SK-N-SH (cell line): ENCODE data around the gene JMJD4.

Source experiments
- CHD2 ChIP-seq: fragments of 150-350 bp; IDR thresholded peaks from 2 replicates; pipeline ENCODE4 v1.6.1; 2018; ENCODE audit warnings: low read length; ENCODE audit not compliant: partially characterized antibody
- CTCF ChIP-seq: fragments of 200-600 bp; sonication (generic); IDR thresholded peaks from 2 replicates; pipeline ENCODE4 v1.6.1; 2017; ENCODE audit warnings: antibody characterized with exemption, mild to moderate bottlenecking, moderate library complexity
- NFIC ChIP-seq: IDR thresholded peaks from 2 replicates; pipeline ENCODE4 v1.4.0; 2012; ENCODE audit warnings: borderline replicate concordance
- POLR2AphosphoS5 ChIP-seq: IDR thresholded peaks from 2 replicates; pipeline ENCODE4 v1.6.1; 2012; ENCODE audit warnings: low read depth, low read length
- TAF1 ChIP-seq: IDR thresholded peaks from 2 replicates; pipeline ENCODE4 v1.6.1; 2012; ENCODE audit warnings: low read depth, mild to moderate bottlenecking, low read length, moderate library complexity, borderline replicate concordance
- TCF12 ChIP-seq: IDR thresholded peaks from 2 replicates; pipeline ENCODE4 v1.4.0; 2012
- USF2 ChIP-seq: fragments of 150-350 bp; IDR thresholded peaks from 2 replicates; pipeline ENCODE4 v1.6.1; 2017; ENCODE audit warnings: antibody characterized with exemption, low read length, low read depth, borderline replicate concordance
- YY1 ChIP-seq: IDR thresholded peaks from 2 replicates; pipeline ENCODE4 v1.4.0; 2012; ENCODE audit warnings: low read depth, mild to moderate bottlenecking
- TF ChIP-seq, protein P1 (sequence below): fragments of 150-350 bp; IDR thresholded peaks from 2 replicates; pipeline ENCODE4 v1.6.1; 2016; ENCODE audit warnings: mild to moderate bottlenecking, low read depth, low read length
- TF ChIP-seq, protein P2 (sequence below): IDR thresholded peaks from 2 replicates; pipeline ENCODE4 v1.4.0; 2012; ENCODE audit warnings: low read depth

DNA sequence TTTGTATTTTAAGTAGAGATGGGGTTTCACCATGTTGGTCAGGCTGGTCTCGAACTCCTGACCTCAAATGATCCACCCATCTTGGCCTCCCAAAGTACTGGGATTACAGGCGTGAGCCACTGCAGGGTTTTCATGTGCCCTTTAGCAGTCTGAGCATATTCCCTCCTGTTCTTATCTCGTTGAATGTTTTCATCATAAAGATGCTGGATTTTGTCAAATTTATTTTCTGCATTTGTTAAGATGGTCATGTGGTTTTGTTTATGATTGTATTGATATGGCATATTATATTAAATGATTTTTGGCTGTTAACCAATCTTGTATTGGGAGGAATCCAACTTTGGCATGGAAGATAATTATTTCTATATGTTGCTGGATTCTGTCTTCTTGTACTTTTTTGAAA, 8.8 kb downstream of the JMJD4 start:
- TF ChIP-seq CHD2 (peak; percentile 44), CTCF (no peak), TCF12 (no peak), USF2 (no peak), NFIC (0 out of 2 replicates have a peak, but pooled peaks have one; percentile 4), YY1 (no peak), POLR2AphosphoS5 (no peak), TAF1 (no peak)
- TF ChIP-seq, protein P1, sequence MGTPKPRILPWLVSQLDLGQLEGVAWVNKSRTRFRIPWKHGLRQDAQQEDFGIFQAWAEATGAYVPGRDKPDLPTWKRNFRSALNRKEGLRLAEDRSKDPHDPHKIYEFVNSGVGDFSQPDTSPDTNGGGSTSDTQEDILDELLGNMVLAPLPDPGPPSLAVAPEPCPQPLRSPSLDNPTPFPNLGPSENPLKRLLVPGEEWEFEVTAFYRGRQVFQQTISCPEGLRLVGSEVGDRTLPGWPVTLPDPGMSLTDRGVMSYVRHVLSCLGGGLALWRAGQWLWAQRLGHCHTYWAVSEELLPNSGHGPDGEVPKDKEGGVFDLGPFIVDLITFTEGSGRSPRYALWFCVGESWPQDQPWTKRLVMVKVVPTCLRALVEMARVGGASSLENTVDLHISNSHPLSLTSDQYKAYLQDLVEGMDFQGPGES = no peak
- TF ChIP-seq, protein P2, sequence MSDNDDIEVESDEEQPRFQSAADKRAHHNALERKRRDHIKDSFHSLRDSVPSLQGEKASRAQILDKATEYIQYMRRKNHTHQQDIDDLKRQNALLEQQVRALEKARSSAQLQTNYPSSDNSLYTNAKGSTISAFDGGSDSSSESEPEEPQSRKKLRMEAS = no peak
